Stomach (tissue), 9 donors: Measurements from ENCODE around the gene RALA. TPM values are rescaled to one million over a fixed set of nuclear protein-coding genes. Genes with fewer than 3 reads are reported as not detected.

Experiments used
- DNase-seq, 2 donors: peaks; one replicate each; pipeline versions ENCODE4 v3.0.0 to v3.0.0-alpha.2; 2013 to 2019
- H3K27ac ChIP-seq, 5 donors: fragments of 200-600 bp in 4 of 5; sonication (generic) in 4 of 5; one replicate each; pipeline ENCODE4 v1.5.1; 2013 to 2019; ENCODE audit warnings: mild to moderate bottlenecking in 1 of 5, moderate library complexity in 1 of 5
- H3K27me3 ChIP-seq, 3 donors: fragments of 200-600 bp; sonication (generic); one replicate each; pipeline ENCODE4 v1.5.1; 2017 to 2019; ENCODE audit warnings: mixed run types in 1 of 3
- H3K36me3 ChIP-seq, 4 donors: fragments of 200-600 bp; sonication (generic); 1 replicate in 3 of 4; 2 replicates in 1 of 4; pipeline ENCODE4 v1.5.1; 2016 to 2019
- H3K4me1 ChIP-seq, 4 donors: fragments of 200-600 bp; sonication (generic); one replicate each; pipeline ENCODE4 v1.5.1; 2016 to 2019
- H3K4me3 ChIP-seq, 4 donors: fragments of 200-600 bp; sonication (generic) in 3 of 4; one replicate each; pipeline ENCODE4 v1.5.1; 2016 to 2019; ENCODE audit warnings: mild to moderate bottlenecking in 1 of 4
- H3K9me3 ChIP-seq, 4 donors: fragments of 200-600 bp; sonication (generic); one replicate each; pipeline ENCODE4 v1.5.1; 2016 to 2019
- CTCF ChIP-seq, 7 experiments: fragments of 450-650 bp in 4 of 7; fragments of 200-600 bp in 3 of 7; sonication (generic) in 3 of 7; IDR thresholded peaks; one replicate each; pipeline ENCODE4 v1.5.1; 2016 to 2019; ENCODE audit warnings: antibody characterized with exemption in 7 of 7, control low read depth in 2 of 7, mild to moderate bottlenecking in 1 of 7
- EP300 ChIP-seq: sonication (generic); formaldehyde crosslinking; IDR thresholded peaks from one replicate; pipeline ENCODE4 v1.6.1; 2017; ENCODE audit warnings: antibody characterized with exemption
- POLR2A ChIP-seq, 4 donors: fragments of 450-650 bp; IDR thresholded peaks; one replicate each; pipeline ENCODE4 v1.6.1; 2016; ENCODE audit warnings: antibody characterized with exemption in 4 of 4, control low read depth in 2 of 4, mild to moderate bottlenecking in 1 of 4, moderate library complexity in 1 of 4
- POLR2AphosphoS5 ChIP-seq, 3 donors: sonication (generic); formaldehyde crosslinking; IDR thresholded peaks; one replicate each; pipeline ENCODE4 v1.6.1; 2016; ENCODE audit warnings: antibody characterized with exemption in 3 of 3
- WGBS, 5 donors: extraction: QIAGEN DNeasy Blood & Tissue Kit in 3 of 5; methylation state at CpG; one replicate each; pipeline versions ENCODE4 v1.1.5 to v1.1.7; 2013 to 2018; 5-methylcytosine and 5-hydroxymethylcytosine counted together
- intact Hi-C: fragments of 100-400 bp; cut with DNase I; formaldehyde crosslinking; loops from one replicate; pipeline ENCODE4 v1.15.1; 2023; ENCODE audit warnings: low total_unique reads
- polyA plus RNA-seq, 3 donors: library from polyadenylated mRNA; stranded (reverse); fragments of 200-250 nt; gene quantifications; one replicate each; pipeline ENCODE4 v1.2.3, GENCODE V29; 2013
- total RNA-seq, 5 donors: library from RNA; depleted of rRNA; stranded (reverse); fragments of >200 nt; gene quantifications; one replicate each; pipeline versions ENCODE4 v1.1.0 to v1.2.3, GENCODE V29; 2014 to 2016
- donor health status: healthy with polysubstance abuse.
- donor health status: Bipolar disorder and iron deficiency.
- donor health status: healthy.

RALA gene
- total and polyA plus RNA-seq, 8 donors, result 10.6 to 57.0 (median 31.6) TPM

- DNase-seq, result no peak
- no peak overlapping the region for H3K27ac ChIP-seq
- 72 to 85% (median 79%) methylated on average over 5 of the region's 5 CpGs for whole genome bisulfite sequencing, 5 donors
- intact Hi-C loops, result no loop called here
- H3K27me3 ChIP-seq, result no peaks in the 10 kb centered on the region
- peaks cover 0 to 61% (median 22%) of the 10 kb centered on the region in 4 donors for H3K4me1 ChIP-seq
- H3K9me3 ChIP-seq, result no peaks in the 10 kb centered on the region
- TF ChIP-seq CTCF (IDR thresholded peaks at IDR 0.05) (no peak), POLR2AphosphoS5 (IDR thresholded peaks at IDR 0.05) (no peak), POLR2A (IDR thresholded peaks at IDR 0.05) (no peak), EP300 (no peak)
- H3K4me3 ChIP-seq, result no peak overlapping the region
- H3K36me3 ChIP-seq, result no peaks in the 10 kb centered on the region
Measured at GRCh38 chr7:39645482-39646407, 22.4 kb downstream of the RALA start.

- Histone ChIP-seq H3K27me3 (no peaks in the 10 kb centered on the region), H3K36me3 (no peaks in the 10 kb centered on the region), H3K4me1 (peaks cover 0 to 54% (median 19%) of the 10 kb centered on the region in 4 donors), H3K4me3 (no peak overlapping the region), H3K9me3 (no peaks in the 10 kb centered on the region), H3K27ac (no peak overlapping the region)
- TF ChIP-seq POLR2A (IDR thresholded peaks at IDR 0.05) (no peak), EP300 (no peak), POLR2AphosphoS5 (IDR thresholded peaks at IDR 0.05) (no peak), CTCF (IDR thresholded peaks at IDR 0.05) (no peak)
- no peak for DNase-seq
- intact Hi-C loops, result no loop called here
Measured at GRCh38 chr7:39647816-39648215, 24.4 kb downstream of the RALA start.

- peaks cover 0 to 28% (median 11%) of the 10 kb centered on the region in 4 donors for H3K4me1 ChIP-seq
- WGBS, 5 donors, result 70 to 91% (median 83%) methylated on average over 4 of the region's 4 CpGs
- DNase-seq, result no peak
- intact Hi-C loops, result no loop called here
- H3K27me3 ChIP-seq, result no peaks in the 10 kb centered on the region
- H3K4me3 ChIP-seq, result no peak overlapping the region
- no peak overlapping the region for H3K27ac ChIP-seq
- peaks cover 0 to 9% (median 0%) of the 10 kb centered on the region in 4 donors for H3K9me3 ChIP-seq
- no peaks in the 10 kb centered on the region for H3K36me3 ChIP-seq
- no peak for TF ChIP-seq EP300
- TF ChIP-seq CTCF (IDR thresholded peaks at IDR 0.05), result no peak
- TF ChIP-seq POLR2A (IDR thresholded peaks at IDR 0.05), result no peak
- no peak for TF ChIP-seq POLR2AphosphoS5 (IDR thresholded peaks at IDR 0.05)
Measured at GRCh38 chr7:39650676-39651075, 27.3 kb downstream of the RALA start.

- H3K27me3 ChIP-seq, result no peaks in the 10 kb centered on the region
- peaks cover 0 to 22% (median 8%) of the 10 kb centered on the region in 4 donors for H3K4me1 ChIP-seq
- TF ChIP-seq CTCF (IDR thresholded peaks at IDR 0.05) (no peak), POLR2AphosphoS5 (IDR thresholded peaks at IDR 0.05) (no peak), EP300 (no peak), POLR2A (IDR thresholded peaks at IDR 0.05) (no peak)
- DNase-seq, result no peak
- intact Hi-C loops, result no loop called here
- H3K36me3 ChIP-seq, result no peaks in the 10 kb centered on the region
- H3K4me3 ChIP-seq, result no peak overlapping the region
- peaks cover 0 to 9% (median 0%) of the 10 kb centered on the region in 4 donors for H3K9me3 ChIP-seq
- H3K27ac ChIP-seq, result no peak overlapping the region
- WGBS, 5 donors, result 84 to 93% (median 89%) methylated on average over 3 of the region's 3 CpGs
Measured at GRCh38 chr7:39651265-39651664, 27.9 kb downstream of the RALA start.
